ENCODE results near the gene RFFL.

The RFFL gene

DNA sequence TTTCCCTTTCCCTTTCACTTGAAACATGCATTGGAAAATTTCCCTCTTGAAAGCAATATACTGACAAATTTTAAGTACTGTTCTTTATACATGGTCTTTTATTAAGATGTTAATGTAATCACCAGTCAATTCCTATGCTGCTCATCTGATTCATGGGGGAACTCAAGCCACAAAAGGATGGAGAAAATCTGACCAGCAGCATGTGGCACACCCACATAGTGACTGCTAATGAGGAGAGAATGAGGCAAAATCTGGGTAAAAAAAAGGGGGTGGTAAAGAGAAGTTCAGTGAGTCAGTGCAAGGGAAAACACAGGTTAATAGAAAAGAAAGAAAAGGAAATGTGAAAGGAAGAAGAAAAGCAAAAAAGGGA is 11.3 kb downstream of the RFFL start:
- Histone ChIP-seq H3K79me2 (ENCODE audit: insufficient read depth, low read length) (no peaks in the 10 kb centered on the region), H3K4me2 (ENCODE audit: low read length) (no peak overlapping the region)

GRCh38 chr17:35051579-35052240 is 11.8 kb downstream of the RFFL start:
- Histone ChIP-seq H3K79me2 (ENCODE audit: insufficient read depth, low read length) (no peaks in the 10 kb centered on the region), H3F3A (ENCODE audit: insufficient read depth, low read length) (no peaks in the 10 kb centered on the region)

More for the DNA sequence above, 11.3 kb downstream of the RFFL start:
- no peak overlapping the region for H3K27ac ChIP-seq (ENCODE audit: low read depth, low read length, poor library complexity, severe bottlenecking)
- H3K36me3 ChIP-seq (ENCODE audit: insufficient read depth, low read length) = no peaks in the 10 kb centered on the region
- H3F3A ChIP-seq (ENCODE audit: insufficient read depth, low read length) = no peaks in the 10 kb centered on the region
- H3K27me3 ChIP-seq (ENCODE audit: insufficient read depth, low read length) = no peaks in the 10 kb centered on the region
- H3K9ac ChIP-seq (ENCODE audit: low read length) = no peak overlapping the region
- no peak overlapping the region for H2AFZ ChIP-seq (ENCODE audit: low read length)
- no peaks in the 10 kb centered on the region for H3K9me3 ChIP-seq (ENCODE audit: low read length)
- TF ChIP-seq EZH2 (IDR thresholded peaks at IDR 0.05; ENCODE audit: borderline replicate concordance, low read length) (no peak), CTCF (IDR thresholded peaks at IDR 0.05; ENCODE audit: low read length) (no peak)
- peaks cover 17% of the 10 kb centered on the region for H3K4me1 ChIP-seq (ENCODE audit: insufficient read depth, low read length, severe bottlenecking)
- no peaks in the 10 kb centered on the region for H4K20me1 ChIP-seq (ENCODE audit: insufficient read depth, low read length)
- no peak overlapping the region for H3K4me3 ChIP-seq (ENCODE audit: low read depth, low read length, poor library complexity, severe bottlenecking)
- no peaks in the 10 kb centered on the region for H3K9me2 ChIP-seq (ENCODE audit: low read depth, low read length)

DNA sequence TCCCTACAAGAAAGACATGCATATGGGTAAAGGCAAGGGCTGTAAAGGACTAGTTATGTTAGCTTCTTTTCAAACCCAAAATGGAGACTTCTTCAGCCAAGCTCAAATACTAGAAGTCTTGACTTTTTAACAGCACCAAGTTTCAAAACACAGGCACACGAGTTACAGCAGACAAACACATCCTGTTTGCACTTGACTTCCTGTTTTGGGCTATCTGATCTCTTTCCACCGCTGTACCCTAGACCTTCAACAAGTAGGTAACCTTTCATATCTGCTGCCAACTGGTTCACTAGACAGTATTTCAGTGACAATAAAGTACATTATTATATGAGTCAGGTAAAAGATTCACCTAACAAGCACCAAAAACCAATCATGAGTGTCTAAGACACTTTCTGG is 12.3 kb downstream of the RFFL start:
- Histone ChIP-seq H3K4me1 (ENCODE audit: insufficient read depth, low read length, severe bottlenecking) (peaks cover 17% of the 10 kb centered on the region), H3K9ac (ENCODE audit: low read length) (no peak overlapping the region), H3K4me2 (ENCODE audit: low read length) (peak overlapping the region; percentile 27; the same call in 1 of the 2 replicates), H2AFZ (ENCODE audit: low read length) (0 out of 2 replicates have a peak overlapping the region, but pooled peaks have one; percentile 16), H3K79me2 (ENCODE audit: insufficient read depth, low read length) (no peaks in the 10 kb centered on the region), H3K36me3 (ENCODE audit: insufficient read depth, low read length) (no peaks in the 10 kb centered on the region), H3K9me2 (ENCODE audit: low read depth, low read length) (no peaks in the 10 kb centered on the region), H3K9me3 (ENCODE audit: low read length) (no peaks in the 10 kb centered on the region), H3K4me3 (ENCODE audit: low read depth, low read length, poor library complexity, severe bottlenecking) (no peak overlapping the region), H3F3A (ENCODE audit: insufficient read depth, low read length) (no peaks in the 10 kb centered on the region), H4K20me1 (ENCODE audit: insufficient read depth, low read length) (no peaks in the 10 kb centered on the region), H3K27me3 (ENCODE audit: insufficient read depth, low read length) (no peaks in the 10 kb centered on the region), H3K27ac (ENCODE audit: low read depth, low read length, poor library complexity, severe bottlenecking) (peak overlapping the region; percentile 51)
- no peak for TF ChIP-seq EZH2 (IDR thresholded peaks at IDR 0.05; ENCODE audit: borderline replicate concordance, low read length)
- TF ChIP-seq CTCF (IDR thresholded peaks at IDR 0.05; ENCODE audit: low read length) = no peak

More at GRCh38 chr17:35051579-35052240, 11.8 kb downstream of the RFFL start:
- TF ChIP-seq CTCF (IDR thresholded peaks at IDR 0.05; ENCODE audit: low read length) = no peak
- no peak for TF ChIP-seq EZH2 (IDR thresholded peaks at IDR 0.05; ENCODE audit: borderline replicate concordance, low read length)
- Histone ChIP-seq H3K4me2 (ENCODE audit: low read length) (peak overlapping the region; percentile 27; the same call in 1 of the 2 replicates), H3K4me1 (ENCODE audit: insufficient read depth, low read length, severe bottlenecking) (peaks cover 17% of the 10 kb centered on the region), H2AFZ (ENCODE audit: low read length) (0 out of 2 replicates have a peak overlapping the region, but pooled peaks have one; percentile 16), H3K9me3 (ENCODE audit: low read length) (no peaks in the 10 kb centered on the region), H3K27me3 (ENCODE audit: insufficient read depth, low read length) (no peaks in the 10 kb centered on the region), H3K9me2 (ENCODE audit: low read depth, low read length) (no peaks in the 10 kb centered on the region), H4K20me1 (ENCODE audit: insufficient read depth, low read length) (no peaks in the 10 kb centered on the region), H3K4me3 (ENCODE audit: low read depth, low read length, poor library complexity, severe bottlenecking) (no peak overlapping the region), H3K36me3 (ENCODE audit: insufficient read depth, low read length) (no peaks in the 10 kb centered on the region), H3K27ac (ENCODE audit: low read depth, low read length, poor library complexity, severe bottlenecking) (peak overlapping the region; percentile 51), H3K9ac (ENCODE audit: low read length) (no peak overlapping the region)
